Smooth muscle cell of the pulmonary artery (primary cell): ENCODE measurements around the gene UGP2. TPM values are rescaled to one million over a fixed set of nuclear protein-coding genes. Genes with fewer than 3 reads are reported as not detected.

Experiments
- total RNA-seq: library from RNA; depleted of rRNA; stranded (reverse); fragments of >200 nt; gene quantifications from 2 replicates; pipeline ENCODE4 v1.2.3, GENCODE V29; 2014

Gene UGP2
- 109 and 218 TPM in 2 replicates for total RNA-seq

DNA sequence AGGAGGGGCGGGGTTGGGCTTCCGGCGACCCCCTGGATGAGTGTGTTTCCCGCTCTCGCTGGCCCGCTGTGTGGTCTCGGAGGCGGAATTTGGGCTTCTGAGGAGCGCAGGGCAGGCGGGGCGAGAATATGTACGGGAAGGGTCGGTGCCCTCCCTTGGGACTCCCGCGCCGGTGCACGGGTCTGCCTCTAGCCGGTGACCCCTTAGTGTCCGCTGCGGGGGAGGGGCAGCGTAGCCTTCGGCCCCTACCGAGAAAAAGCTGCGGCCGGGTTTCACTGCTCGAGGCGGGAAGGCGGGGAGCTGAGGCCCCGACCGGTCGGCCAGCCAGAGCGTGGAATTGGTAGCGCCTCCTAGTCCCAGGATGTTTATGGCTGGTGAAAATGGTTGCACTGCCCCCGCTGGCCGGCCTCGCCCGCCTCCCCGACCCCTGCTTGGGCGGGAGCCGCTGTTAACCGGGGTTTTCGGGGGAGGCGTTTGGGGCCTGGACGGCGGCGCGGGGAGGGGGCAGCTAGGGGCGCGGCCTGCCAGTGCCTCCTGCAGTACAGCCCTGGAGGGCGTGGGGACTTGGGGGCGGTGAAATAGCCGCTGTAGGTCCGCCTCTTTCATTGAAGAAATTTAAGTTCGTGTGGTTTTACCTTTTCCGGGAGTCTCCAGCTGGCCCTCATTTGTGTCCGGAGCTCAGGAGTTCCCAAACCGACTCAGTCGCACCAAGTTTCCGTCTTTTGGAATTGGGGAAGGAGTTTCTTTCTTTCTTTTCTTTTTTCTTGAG is at the start of gene UGP2:
Gene UGP2, plus strand, starts transcription at position 643 of the 769 bp plus-strand sequence. CDS start 290 bp downstream, outside the sequence.

Other genes starting within 250 kb of the UGP2 start
- gene VPS54, start 177.5 kb downstream of the UGP2 start, total RNA-seq, result 19.7 and 21.8 TPM in 2 replicates